ENCODE measurements around the gene MEGF6.
"Not testable (repeated sequence)": the region's sequence is repeated elsewhere in the genome, so short reads cannot be mapped to it uniquely, and the experiment has no call there.

The MEGF6 gene

GRCh38 chr1:3590139-3590763, 21.1 kb downstream of the MEGF6 start:
- DNase-seq: no peak

GRCh38 chr1:3588395-3588794, 22.9 kb downstream of the MEGF6 start:
- no peak for DNase-seq

- no peak for DNase-seq
Measured at GRCh38 chr1:3586986-3587759, 24.1 kb downstream of the MEGF6 start.

- DNase-seq: no peak
Measured at GRCh38 chr1:3585940-3586568, 25.3 kb downstream of the MEGF6 start.

- not testable (repeated sequence) for DNase-seq
Measured at GRCh38 chr1:3585353-3585868, 25.9 kb downstream of the MEGF6 start.

GRCh38 chr1:3584915-3585314, 26.4 kb downstream of the MEGF6 start:
- DNase-seq: no peak

- not testable (repeated sequence) for DNase-seq
Measured at GRCh38 chr1:3583751-3584150, 27.6 kb downstream of the MEGF6 start.

GRCh38 chr1:3581296-3582036, 29.8 kb downstream of the MEGF6 start:
- no peak for DNase-seq

- no peak for DNase-seq
Measured at GRCh38 chr1:3580231-3580630, 31.1 kb downstream of the MEGF6 start.

GRCh38 chr1:3579626-3580025, 31.7 kb downstream of the MEGF6 start:
- DNase-seq: no peak

- DNase-seq: no peak
Measured at GRCh38 chr1:3578906-3579305, 32.4 kb downstream of the MEGF6 start.

- no peak for DNase-seq
Measured at GRCh38 chr1:3578433-3578805, 32.9 kb downstream of the MEGF6 start.

- DNase-seq: no peak
Measured at GRCh38 chr1:3577711-3578432, 33.4 kb downstream of the MEGF6 start.

GRCh38 chr1:3577300-3577699, 34.0 kb downstream of the MEGF6 start:
- DNase-seq: no peak

- no peak for DNase-seq
Measured at GRCh38 chr1:3575993-3576392, 35.3 kb downstream of the MEGF6 start.

GRCh38 chr1:3575515-3575914, 35.8 kb downstream of the MEGF6 start:
- DNase-seq: not testable (repeated sequence)

- DNase-seq: no peak
Measured at GRCh38 chr1:3573500-3573899, 37.8 kb downstream of the MEGF6 start.

GRCh38 chr1:3572638-3573037, 38.7 kb downstream of the MEGF6 start:
- not testable (repeated sequence) for DNase-seq

- no peak for DNase-seq
Measured at GRCh38 chr1:3571263-3571662, 40.0 kb downstream of the MEGF6 start.

- no peak for DNase-seq
Measured at GRCh38 chr1:3570066-3570986, 41.0 kb downstream of the MEGF6 start.

- no peak for DNase-seq
Measured at GRCh38 chr1:3569436-3569835, 41.9 kb downstream of the MEGF6 start.

All from NCI-H2081 (cell line).